ENCODE measurements around the gene SLC16A12.

DNA sequence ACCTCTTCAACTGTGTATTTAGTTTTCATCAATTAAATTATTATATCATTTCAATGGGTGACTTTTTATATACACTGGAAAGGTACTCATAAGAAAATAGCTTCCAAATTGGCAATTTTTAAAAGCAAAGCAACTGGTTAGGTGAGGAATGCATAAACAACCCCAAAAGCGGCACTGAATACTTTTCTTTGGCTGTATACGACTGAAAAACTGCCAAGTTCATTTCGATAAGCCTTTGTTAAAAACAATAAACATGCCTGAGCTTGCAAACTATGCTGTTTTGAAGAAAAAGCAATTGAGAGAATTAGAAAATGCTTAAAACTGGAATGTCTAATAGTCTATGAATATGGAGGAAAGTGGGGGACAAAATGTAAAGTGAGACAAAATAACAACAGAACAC, 2.9 kb downstream of the SLC16A12 start:
- TF ChIP-seq, protein P1, sequence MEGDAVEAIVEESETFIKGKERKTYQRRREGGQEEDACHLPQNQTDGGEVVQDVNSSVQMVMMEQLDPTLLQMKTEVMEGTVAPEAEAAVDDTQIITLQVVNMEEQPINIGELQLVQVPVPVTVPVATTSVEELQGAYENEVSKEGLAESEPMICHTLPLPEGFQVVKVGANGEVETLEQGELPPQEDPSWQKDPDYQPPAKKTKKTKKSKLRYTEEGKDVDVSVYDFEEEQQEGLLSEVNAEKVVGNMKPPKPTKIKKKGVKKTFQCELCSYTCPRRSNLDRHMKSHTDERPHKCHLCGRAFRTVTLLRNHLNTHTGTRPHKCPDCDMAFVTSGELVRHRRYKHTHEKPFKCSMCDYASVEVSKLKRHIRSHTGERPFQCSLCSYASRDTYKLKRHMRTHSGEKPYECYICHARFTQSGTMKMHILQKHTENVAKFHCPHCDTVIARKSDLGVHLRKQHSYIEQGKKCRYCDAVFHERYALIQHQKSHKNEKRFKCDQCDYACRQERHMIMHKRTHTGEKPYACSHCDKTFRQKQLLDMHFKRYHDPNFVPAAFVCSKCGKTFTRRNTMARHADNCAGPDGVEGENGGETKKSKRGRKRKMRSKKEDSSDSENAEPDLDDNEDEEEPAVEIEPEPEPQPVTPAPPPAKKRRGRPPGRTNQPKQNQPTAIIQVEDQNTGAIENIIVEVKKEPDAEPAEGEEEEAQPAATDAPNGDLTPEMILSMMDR (optimal IDR thresholded peaks at IDR 0.05 in 1 of 3, IDR thresholded peaks at IDR 0.05 in 1 of 3, conservative IDR thresholded peaks at IDR 0.05 in 1 of 3; ENCODE audit: extremely low read depth in 1 of 3, insufficient read depth in 2 of 3, low read length in 3 of 3) = no peak
- TF ChIP-seq EZH2 (IDR thresholded peaks at IDR 0.05; ENCODE audit: low read length) = no peak

All from keratinocyte (primary cell).